ENCODE data around the gene VPREB3. TPM values are rescaled to one million over a fixed set of nuclear protein-coding genes. Genes with fewer than 3 reads are reported as not detected.

Gene VPREB3
- polyA plus RNA-seq, 1 donor (not counting 4 experiments of a cell fraction or from before 2014, with no cell fraction given): not detected

- Histone ChIP-seq H4K20me1 (ENCODE audit: control insufficient read depth, extremely low read depth, insufficient read depth, low read length) (no peaks in the 10 kb centered on the region), H3K79me2 (ENCODE audit: control insufficient read depth, insufficient read depth, low read length) (peaks cover 7% of the 10 kb centered on the region), H3K9me1 (ENCODE audit: control insufficient read depth, extremely low read depth, insufficient read depth, low read length) (no peaks in the 10 kb centered on the region), H3K36me3 (ENCODE audit: control insufficient read depth in 2 of 2, extremely low read depth in 1 of 2, insufficient read depth in 2 of 2, low read length in 2 of 2) (no peaks in the 10 kb centered on the region), H3K4me3 (ENCODE audit: control insufficient read depth in 2 of 3, extremely low read depth in 1 of 3, insufficient read depth in 2 of 3, low read depth in 1 of 3, low read length in 3 of 3) (no peak overlapping the region), H3K9me3 (ENCODE audit: control insufficient read depth, low read depth, low read length) (no peaks in the 10 kb centered on the region), H3K4me2 (ENCODE audit: control insufficient read depth, extremely low read depth, insufficient read depth, low read depth, low read length) (no peak overlapping the region), H3K9ac (ENCODE audit: control insufficient read depth, extremely low read depth, insufficient read depth, low read length) (no peak overlapping the region), H3K4me1 (ENCODE audit: control insufficient read depth, extremely low read depth, insufficient read depth, low read length) (no peaks in the 10 kb centered on the region), H2AFZ (ENCODE audit: control insufficient read depth, low read length) (no peak overlapping the region), H3K27ac (ENCODE audit: control insufficient read depth, insufficient read depth, low read length) (no peak overlapping the region), H3K27me3 (ENCODE audit: control insufficient read depth, extremely low read depth, insufficient read depth, low read length) (no peaks in the 10 kb centered on the region)
- FAIRE-seq (no peak), DNase-seq (ENCODE audit: low read depth, low spot score) (no peak)
- dilution Hi-C loops (cut with MboI; ENCODE audit: extremely low pct_ligation_motif_present, low sequenced_read_pairs): no loop called here
- TF ChIP-seq EZH2 (IDR thresholded peaks at IDR 0.05; ENCODE audit: low read length): no peak
- TF ChIP-seq CTCF (optimal IDR thresholded peaks at IDR 0.05 in 1 of 3, IDR thresholded peaks at IDR 0.05 in 1 of 3, conservative IDR thresholded peaks at IDR 0.05 in 1 of 3; ENCODE audit: extremely low read depth in 1 of 3, insufficient read depth in 2 of 3, low read length in 3 of 3): no peak
Measured at GRCh38 chr22:23720855-23721254, 33.4 kb downstream of the VPREB3 start.

GRCh38 chr22:23718371-23719165 lies 35.7 kb downstream of the VPREB3 start:
- Histone ChIP-seq H2AFZ (ENCODE audit: control insufficient read depth, low read length) (no peak overlapping the region), H3K9ac (ENCODE audit: control insufficient read depth, extremely low read depth, insufficient read depth, low read length) (no peak overlapping the region), H3K79me2 (ENCODE audit: control insufficient read depth, insufficient read depth, low read length) (peaks cover 9% of the 10 kb centered on the region), H3K4me2 (ENCODE audit: control insufficient read depth, extremely low read depth, insufficient read depth, low read depth, low read length) (no peak overlapping the region), H3K9me1 (ENCODE audit: control insufficient read depth, extremely low read depth, insufficient read depth, low read length) (no peaks in the 10 kb centered on the region), H3K36me3 (ENCODE audit: control insufficient read depth in 2 of 2, extremely low read depth in 1 of 2, insufficient read depth in 2 of 2, low read length in 2 of 2) (peaks cover 4% of the 10 kb centered on the region in 2 experiments), H3K4me1 (ENCODE audit: control insufficient read depth, extremely low read depth, insufficient read depth, low read length) (no peaks in the 10 kb centered on the region), H3K4me3 (ENCODE audit: control insufficient read depth in 2 of 3, extremely low read depth in 1 of 3, insufficient read depth in 2 of 3, low read depth in 1 of 3, low read length in 3 of 3) (no peak overlapping the region), H4K20me1 (ENCODE audit: control insufficient read depth, extremely low read depth, insufficient read depth, low read length) (no peaks in the 10 kb centered on the region), H3K27me3 (ENCODE audit: control insufficient read depth, extremely low read depth, insufficient read depth, low read length) (no peaks in the 10 kb centered on the region), H3K27ac (ENCODE audit: control insufficient read depth, insufficient read depth, low read length) (no peak overlapping the region), H3K9me3 (ENCODE audit: control insufficient read depth, low read depth, low read length) (no peaks in the 10 kb centered on the region)
- dilution Hi-C loops (cut with MboI; ENCODE audit: extremely low pct_ligation_motif_present, low sequenced_read_pairs): no loop called here
- FAIRE-seq (no peak), DNase-seq (ENCODE audit: low read depth, low spot score) (no peak)
- TF ChIP-seq CTCF (optimal IDR thresholded peaks at IDR 0.05 in 1 of 3, IDR thresholded peaks at IDR 0.05 in 1 of 3, conservative IDR thresholded peaks at IDR 0.05 in 1 of 3; ENCODE audit: extremely low read depth in 1 of 3, insufficient read depth in 2 of 3, low read length in 3 of 3) (no peak), EZH2 (IDR thresholded peaks at IDR 0.05; ENCODE audit: low read length) (no peak)
